ENCODE results near the gene BACE1-AS.
A peak's percentile ranks its signal among the peaks of the same experiment; 100 is the strongest.
"Not testable (repeated sequence)": the region's sequence is repeated elsewhere in the genome, so short reads cannot be mapped to it uniquely, and the experiment has no call there.

The BACE1-AS gene

GRCh38 chr11:117319214-117319840 is 28.2 kb downstream of the BACE1-AS start:
- no peak for DNase-seq (ENCODE audit: low read depth)
- H3K4me3 ChIP-seq (ENCODE audit: low read depth, low read length), result no peak overlapping the region
- TF ChIP-seq CTCF (IDR thresholded peaks at IDR 0.05; ENCODE audit: low read depth, low read length, missing control alignments), result no peak

- peak overlapping the region; percentile 73 for H3K4me3 ChIP-seq (ENCODE audit: low read depth, low read length)
These were observed 36.1 kb downstream of the BACE1-AS start for GRCh38 chr11:117327255-117327566.

GRCh38 chr11:117327567-117328374 is 36.6 kb downstream of the BACE1-AS start, which contains the start of gene CEP164:
Gene CEP164, plus strand, starts transcription at chr11:117327854. Its CDS starts 10,733 bp downstream, at chr11:117338587.
- no peak for TF ChIP-seq CTCF (IDR thresholded peaks at IDR 0.05; ENCODE audit: low read depth, low read length, missing control alignments)
- peak; percentile 94 for DNase-seq (ENCODE audit: low read depth)
- peak within 1 kb of the TSS; percentile 73 for H3K4me3 ChIP-seq (ENCODE audit: low read depth, low read length)

More at GRCh38 chr11:117327255-117327566, 36.1 kb downstream of the BACE1-AS start:
- DNase-seq (ENCODE audit: low read depth), result not testable (repeated sequence)

GRCh38 chr11:117328375-117329010 is 37.3 kb downstream of the BACE1-AS start:
- no peak for TF ChIP-seq CTCF (IDR thresholded peaks at IDR 0.05; ENCODE audit: low read depth, low read length, missing control alignments)
- DNase-seq (ENCODE audit: low read depth), result no peak
- peak overlapping the region; percentile 73 for H3K4me3 ChIP-seq (ENCODE audit: low read depth, low read length)

GRCh38 chr11:117332843-117333242 is 41.7 kb downstream of the BACE1-AS start:
- TF ChIP-seq CTCF (IDR thresholded peaks at IDR 0.05; ENCODE audit: low read depth, low read length, missing control alignments), result no peak
- no peak for DNase-seq (ENCODE audit: low read depth)
- no peak overlapping the region for H3K4me3 ChIP-seq (ENCODE audit: low read depth, low read length)

GRCh38 chr11:117333917-117334316 is 42.8 kb downstream of the BACE1-AS start:
- no peak overlapping the region for H3K4me3 ChIP-seq (ENCODE audit: low read depth, low read length)
- no peak for TF ChIP-seq CTCF (IDR thresholded peaks at IDR 0.05; ENCODE audit: low read depth, low read length, missing control alignments)
- DNase-seq (ENCODE audit: low read depth), result no peak

- no peak for DNase-seq (ENCODE audit: low read depth)
- TF ChIP-seq CTCF (IDR thresholded peaks at IDR 0.05; ENCODE audit: low read depth, low read length, missing control alignments), result no peak
- H3K4me3 ChIP-seq (ENCODE audit: low read depth, low read length), result no peak overlapping the region
These were observed 43.8 kb downstream of the BACE1-AS start for GRCh38 chr11:117334896-117335295.

Measured in GM12864 (cell line).